Activated T-cell treated with anti-CD3 and anti-CD28 coated beads for 1 hour (primary cell): ENCODE measurements around the gene SH3BGRL.

Source experiments
- DNase-seq: peaks from one replicate; pipeline ENCODE4 v3.0.0-alpha.2; 2020; ENCODE audit warnings: low read depth

The SH3BGRL gene

GRCh38 chrX:81201671-81202455, at the start of gene SH3BGRL, which contains the start of gene HMGN5:
TSS of gene SH3BGRL (plus strand) at chrX:81202102. CDS start at chrX:81202201, 99 bp downstream.
TSS of gene HMGN5 (minus strand) at chrX:81201913. CDS start at chrX:81121549, 80,364 bp downstream.
- DNase-seq: peak; percentile 51

GRCh38 chrX:81168391-81168790, 33.5 kb upstream of the SH3BGRL start:
- DNase-seq: no peak

- DNase-seq: no peak
Observed at GRCh38 chrX:81174286-81174685, 27.6 kb upstream of the SH3BGRL start.

GRCh38 chrX:81195259-81195658, 6.6 kb upstream of the SH3BGRL start:
- DNase-seq: no peak

GRCh38 chrX:81195712-81196111, 6.2 kb upstream of the SH3BGRL start:
- peak; percentile 30 for DNase-seq

GRCh38 chrX:81201071-81201470, 831 bp upstream of the SH3BGRL start:
- no peak for DNase-seq

GRCh38 chrX:81202456-81202819, 536 bp downstream of the SH3BGRL start:
- DNase-seq: no peak

GRCh38 chrX:81202943-81203342, 1.0 kb downstream of the SH3BGRL start:
- DNase-seq: no peak

- DNase-seq: no peak
Observed at GRCh38 chrX:81205551-81205950, 3.6 kb downstream of the SH3BGRL start.

- no peak for DNase-seq
Observed at GRCh38 chrX:81206476-81206875, 4.6 kb downstream of the SH3BGRL start.

GRCh38 chrX:81208916-81209315, 7.0 kb downstream of the SH3BGRL start:
- no peak for DNase-seq

- no peak for DNase-seq
Observed at GRCh38 chrX:81215685-81216084, 13.8 kb downstream of the SH3BGRL start.

GRCh38 chrX:81229229-81229628, 27.3 kb downstream of the SH3BGRL start:
- no peak for DNase-seq

GRCh38 chrX:81229901-81230300, 28.0 kb downstream of the SH3BGRL start:
- DNase-seq: no peak

- no peak for DNase-seq
Observed at GRCh38 chrX:81231476-81231875, 29.6 kb downstream of the SH3BGRL start.

- DNase-seq: no peak
Observed at GRCh38 chrX:81232218-81232617, 30.3 kb downstream of the SH3BGRL start.

GRCh38 chrX:81237516-81237915, 35.6 kb downstream of the SH3BGRL start:
- DNase-seq: no peak

- no peak for DNase-seq
Observed at GRCh38 chrX:81238166-81238565, 36.3 kb downstream of the SH3BGRL start.

GRCh38 chrX:81240701-81241331, 38.9 kb downstream of the SH3BGRL start:
- DNase-seq: no peak

GRCh38 chrX:81241753-81242152, 39.9 kb downstream of the SH3BGRL start:
- no peak for DNase-seq

GRCh38 chrX:81255876-81256275, 54.0 kb downstream of the SH3BGRL start:
- no peak for DNase-seq

- DNase-seq: no peak
Observed at GRCh38 chrX:81257817-81258216, 55.9 kb downstream of the SH3BGRL start.

GRCh38 chrX:81259020-81259713, 57.3 kb downstream of the SH3BGRL start:
- DNase-seq: no peak
